Thoracic aorta (tissue), 2 donors: Measurements from ENCODE around the gene MTG1. TPM values are rescaled to one million over a fixed set of nuclear protein-coding genes. Genes with fewer than 3 reads are reported as not detected.

Experiments
- ATAC-seq: fragments of 150-250 bp; one replicate; pipeline ENCODE4 v1.8.0; 2017; ENCODE audit warnings: low read depth; ENCODE audit not compliant: insufficient number of reproducible peaks, low FRiP score
- DNase-seq: peaks from one replicate; pipeline ENCODE4 v3.0.0-alpha.2; 2020; ENCODE audit warnings: low spot score
- H3K27ac ChIP-seq, 2 donors: fragments of 200-600 bp; sonication (generic); 1 replicate in 1 of 2; 2 replicates in 1 of 2; pipeline ENCODE4 v1.5.1; 2016; ENCODE audit warnings: mild to moderate bottlenecking in 2 of 2, moderate library complexity in 2 of 2
- H3K27me3 ChIP-seq: fragments of 200-600 bp; sonication (generic); replicated peaks from 2 replicates; pipeline ENCODE4 v1.6.0; 2016; ENCODE audit warnings: mild to moderate bottlenecking; ENCODE audit not compliant: insufficient read depth
- H3K36me3 ChIP-seq: fragments of 200-600 bp; sonication (generic); one replicate; pipeline ENCODE4 v1.5.1; 2016
- H3K4me1 ChIP-seq, 2 donors: fragments of 200-600 bp; sonication (generic); 1 replicate in 1 of 2; 2 replicates in 1 of 2; pipeline versions ENCODE4 v1.5.1 to v1.6.0; 2016; ENCODE audit warnings: low read depth in 2 of 2, mild to moderate bottlenecking in 1 of 2; ENCODE audit not compliant: control insufficient read depth in 1 of 2
- H3K4me3 ChIP-seq: fragments of 200-600 bp; sonication (generic); 2 replicates; pipeline ENCODE4 v1.5.1; 2016; ENCODE audit warnings: mild to moderate bottlenecking
- H3K9me3 ChIP-seq: fragments of 200-600 bp; sonication (generic); 2 replicates; pipeline ENCODE4 v1.5.1; 2016
- CTCF ChIP-seq: fragments of 200-600 bp; sonication (generic); IDR thresholded peaks from one replicate; pipeline ENCODE4 v1.5.1; 2019; ENCODE audit warnings: antibody characterized with exemption
- total RNA-seq, 2 donors: library from RNA; depleted of rRNA; stranded (reverse); fragments of >200 nt; gene quantifications; one replicate each; pipeline versions ENCODE4 v1.1.0 to v1.2.3, GENCODE V29; 2016

Gene MTG1
- total RNA-seq, 2 donors from 2014 or later: 18.0 to 18.6 TPM

GRCh38 chr10:133349577-133350011, 44.4 kb upstream of the MTG1 start:
- no peak for TF ChIP-seq CTCF
- no peaks in the 10 kb centered on the region for H3K9me3 ChIP-seq
- no peaks in the 10 kb centered on the region for H3K4me1 ChIP-seq
- no peak for DNase-seq
- ATAC-seq: no peak
- no peak overlapping the region for H3K4me3 ChIP-seq
- H3K36me3 ChIP-seq: no peaks in the 10 kb centered on the region
- no peak overlapping the region for H3K27ac ChIP-seq
- no peaks in the 10 kb centered on the region for H3K27me3 ChIP-seq

GRCh38 chr10:133350283-133350949, 43.5 kb upstream of the MTG1 start:
- H3K27me3 ChIP-seq: no peaks in the 10 kb centered on the region
- ATAC-seq (no peak), DNase-seq (no peak)
- H3K9me3 ChIP-seq: no peaks in the 10 kb centered on the region
- TF ChIP-seq CTCF: no peak
- no peak overlapping the region for H3K4me3 ChIP-seq
- no peaks in the 10 kb centered on the region for H3K36me3 ChIP-seq
- H3K4me1 ChIP-seq: no peaks in the 10 kb centered on the region
- H3K27ac ChIP-seq: no peak overlapping the region

GRCh38 chr10:133350950-133351329, 43.0 kb upstream of the MTG1 start:
- no peak overlapping the region for H3K4me3 ChIP-seq
- H3K9me3 ChIP-seq: no peaks in the 10 kb centered on the region
- DNase-seq: no peak
- H3K27ac ChIP-seq: no peak overlapping the region
- no peak for TF ChIP-seq CTCF
- ATAC-seq: no peak
- H3K27me3 ChIP-seq: no peaks in the 10 kb centered on the region
- H3K4me1 ChIP-seq: peaks cover 0 to 4% of the 10 kb centered on the region in 2 donors
- no peaks in the 10 kb centered on the region for H3K36me3 ChIP-seq

- no peaks in the 10 kb centered on the region for H3K27me3 ChIP-seq
- H3K4me1 ChIP-seq: peaks cover 2 to 11% of the 10 kb centered on the region in 2 donors
- H3K36me3 ChIP-seq: no peaks in the 10 kb centered on the region
- no peak overlapping the region for H3K27ac ChIP-seq
- no peaks in the 10 kb centered on the region for H3K9me3 ChIP-seq
- ATAC-seq (no peak), DNase-seq (no peak)
- TF ChIP-seq CTCF: no peak
- H3K4me3 ChIP-seq: no peak overlapping the region
Measured at GRCh38 chr10:133351408-133352318, 42.3 kb upstream of the MTG1 start.

GRCh38 chr10:133353202-133353959, 40.6 kb upstream of the MTG1 start:
- no peaks in the 10 kb centered on the region for H3K27me3 ChIP-seq
- no peak overlapping the region for H3K4me3 ChIP-seq
- no peak overlapping the region for H3K27ac ChIP-seq
- no peaks in the 10 kb centered on the region for H3K9me3 ChIP-seq
- DNase-seq (no peak), ATAC-seq (no peak)
- no peak for TF ChIP-seq CTCF
- H3K36me3 ChIP-seq: no peaks in the 10 kb centered on the region
- H3K4me1 ChIP-seq: peaks cover 3 to 21% of the 10 kb centered on the region in 2 donors
